IPS-15b (cell line): ENCODE results near the gene SYTL3.
A peak's percentile ranks its signal among the peaks of the same experiment; 100 is the strongest.
"Not testable (repeated sequence)": the region's sequence is repeated elsewhere in the genome, so short reads cannot be mapped to it uniquely, and the experiment has no call there.

ENCODE experiments used
- H3K27me3 ChIP-seq: one replicate; pipeline ENCODE4 v1.6.1; 2013; ENCODE audit warnings: low read length; ENCODE audit not compliant: control insufficient read depth, insufficient read depth
- H3K36me3 ChIP-seq: one replicate; pipeline ENCODE4 v1.6.1; 2013; ENCODE audit warnings: low read length; ENCODE audit not compliant: control insufficient read depth, insufficient read depth
- H3K4me1 ChIP-seq: one replicate; pipeline ENCODE4 v1.6.1; 2013; ENCODE audit warnings: mild to moderate bottlenecking, low read length; ENCODE audit not compliant: control insufficient read depth, insufficient read depth
- H3K4me3 ChIP-seq: one replicate; pipeline ENCODE4 v1.5.1; 2013; ENCODE audit warnings: low read depth, low read length
- H3K9ac ChIP-seq: one replicate; pipeline ENCODE4 v1.6.1; 2013; ENCODE audit warnings: low read depth, mild to moderate bottlenecking, low read length
- H3K9me3 ChIP-seq: one replicate; pipeline ENCODE4 v1.6.1; 2013; ENCODE audit warnings: mild to moderate bottlenecking, low read length; ENCODE audit not compliant: control insufficient read depth, insufficient read depth

The SYTL3 gene

DNA sequence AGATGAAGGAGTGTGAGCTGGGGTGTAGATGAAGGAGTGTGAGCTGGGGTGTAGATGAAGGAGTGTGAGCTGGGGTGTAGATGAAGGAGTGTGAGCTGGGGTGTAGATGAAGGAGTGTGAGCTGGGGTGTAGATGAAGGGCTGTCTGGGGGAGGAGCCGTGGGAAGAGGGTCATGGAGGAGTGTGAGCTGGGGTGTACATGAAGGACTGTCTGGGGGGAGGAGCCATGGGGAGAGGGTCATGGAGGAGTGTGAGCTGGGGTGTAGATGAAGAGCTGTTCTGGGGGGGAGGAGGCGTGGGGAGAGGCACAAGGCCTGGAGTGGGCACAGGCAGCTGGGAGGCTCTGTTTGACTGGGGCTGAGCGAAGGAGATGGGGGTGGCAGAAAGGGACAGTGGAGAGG lies 51.4 kb downstream of the SYTL3 start:
- H3K9me3 ChIP-seq, H3K9ac ChIP-seq, H3K4me1 ChIP-seq, H3K4me3 ChIP-seq, H3K27me3 ChIP-seq, H3K36me3 ChIP-seq: not testable (repeated sequence)

DNA sequence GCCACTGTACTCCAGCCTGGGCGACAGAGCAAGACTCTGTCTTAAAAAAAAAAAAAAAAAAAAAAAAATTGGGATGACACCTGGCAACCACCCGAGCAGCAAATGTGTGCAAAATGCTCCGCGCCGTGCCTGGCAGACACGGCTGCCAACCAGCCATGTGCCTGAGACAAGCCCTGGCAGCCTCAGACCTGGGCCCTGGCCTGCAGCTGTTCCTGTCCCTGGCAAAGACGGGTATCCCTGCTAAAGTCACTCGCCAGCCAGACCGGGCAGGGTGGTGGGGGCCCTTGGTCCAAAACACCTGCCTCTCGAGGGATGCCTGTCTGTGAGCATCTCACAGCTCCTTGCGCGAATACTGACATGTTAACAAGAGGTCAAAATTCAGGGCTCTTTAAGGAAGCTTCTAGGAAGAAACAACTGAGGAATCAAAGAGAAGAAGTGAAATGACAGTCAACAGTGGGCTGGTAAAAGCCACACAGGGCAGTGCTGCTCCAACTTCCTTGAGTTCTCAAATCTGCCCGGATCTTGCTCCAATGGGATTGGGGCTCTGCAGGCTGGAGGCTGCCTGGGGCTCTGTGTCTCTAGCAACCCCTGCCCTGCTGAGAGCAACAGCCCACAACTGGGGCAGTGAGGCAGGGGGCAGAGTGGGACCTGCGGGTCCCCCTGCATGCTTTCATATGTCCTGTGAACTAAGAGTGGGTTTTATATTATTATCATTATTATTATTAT lies 53.4 kb downstream of the SYTL3 start:
- no peaks in the 10 kb centered on the region for H3K4me1 ChIP-seq
- no peak overlapping the region for H3K4me3 ChIP-seq
- peak overlapping the region; percentile 24 for H3K9ac ChIP-seq

GRCh38 chr6:158703837-158704822 lies 54.3 kb downstream of the SYTL3 start:
- no peak overlapping the region for H3K9ac ChIP-seq
- no peaks in the 10 kb centered on the region for H3K9me3 ChIP-seq
- peaks cover 2% of the 10 kb centered on the region for H3K27me3 ChIP-seq
- H3K36me3 ChIP-seq = no peaks in the 10 kb centered on the region
- no peaks in the 10 kb centered on the region for H3K4me1 ChIP-seq
- H3K4me3 ChIP-seq = peak overlapping the region; percentile 45

More for the DNA sequence above, 53.4 kb downstream of the SYTL3 start:
- Histone ChIP-seq H3K9me3 (no peaks in the 10 kb centered on the region), H3K36me3 (no peaks in the 10 kb centered on the region), H3K27me3 (peaks cover 2% of the 10 kb centered on the region)

DNA sequence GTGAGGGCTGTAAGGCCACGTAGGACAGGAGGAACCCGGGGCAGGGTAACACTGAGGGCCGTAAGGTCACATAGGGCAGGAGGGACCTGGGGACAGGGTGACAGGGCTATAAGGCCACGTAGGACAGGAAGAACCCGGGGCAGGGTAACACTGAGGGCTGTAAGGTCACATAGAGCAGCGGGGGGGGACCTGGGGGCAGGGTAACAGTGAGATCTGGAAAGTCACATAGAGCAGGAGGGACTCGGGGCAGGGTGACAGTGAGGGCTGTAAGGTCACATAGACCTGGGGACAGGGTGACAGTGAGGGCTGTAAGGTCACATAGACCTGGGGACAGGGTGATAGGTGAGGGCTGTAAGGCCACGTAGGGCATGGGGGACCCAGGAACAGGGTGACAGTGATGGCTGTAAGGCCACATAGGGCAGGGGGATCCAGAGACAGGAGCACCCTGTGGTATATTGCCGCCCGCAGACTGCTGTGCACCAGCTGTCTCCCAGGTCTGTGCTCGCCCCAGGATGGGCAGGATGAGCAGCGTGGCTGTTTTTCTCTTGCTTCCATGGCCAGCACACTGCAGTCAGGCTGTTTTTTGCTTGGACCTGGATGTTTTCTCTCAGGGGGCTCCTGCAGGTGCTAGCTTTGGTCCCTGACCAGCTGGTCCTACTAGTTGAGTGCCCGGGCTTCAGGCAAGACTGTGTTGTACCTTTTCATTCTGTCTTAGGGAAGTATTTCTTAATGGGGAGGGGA lies 55.7 kb downstream of the SYTL3 start:
- Histone ChIP-seq H3K4me1 (no peaks in the 10 kb centered on the region), H3K36me3 (no peaks in the 10 kb centered on the region), H3K27me3 (peaks cover 2% of the 10 kb centered on the region), H3K9ac (no peak overlapping the region), H3K4me3 (no peak overlapping the region), H3K9me3 (no peaks in the 10 kb centered on the region)

DNA sequence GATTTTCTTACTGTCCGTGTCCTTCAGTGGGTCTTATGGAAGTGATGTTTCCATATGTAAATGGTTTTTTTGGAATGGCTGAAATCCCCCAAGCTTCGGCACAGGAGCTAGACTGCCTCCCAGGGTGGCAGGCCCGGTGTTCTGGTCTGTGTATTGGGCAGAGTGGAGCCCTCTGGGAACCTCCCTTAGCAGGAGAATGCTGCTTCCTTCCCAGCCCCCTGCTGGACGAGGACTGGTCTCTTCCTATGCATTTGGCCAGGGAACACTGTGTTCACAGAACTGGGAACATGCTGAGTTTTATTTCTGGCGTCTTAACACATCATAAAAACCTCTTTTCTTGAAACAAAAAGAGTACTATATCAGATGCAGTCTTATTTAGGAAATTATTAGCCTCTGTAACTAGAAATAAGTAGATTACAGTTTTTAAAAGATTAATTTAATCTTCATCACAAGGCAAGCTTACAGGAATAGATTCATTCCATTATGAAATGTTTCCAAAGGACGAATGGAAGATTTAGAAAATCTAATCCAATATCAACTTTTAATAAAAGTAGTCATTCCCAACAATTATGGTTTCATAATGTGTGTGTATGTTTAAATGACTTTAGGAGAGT lies 56.6 kb downstream of the SYTL3 start:
- Histone ChIP-seq H3K4me3 (no peak overlapping the region), H3K27me3 (peaks cover 2% of the 10 kb centered on the region), H3K9ac (no peak overlapping the region), H3K4me1 (no peaks in the 10 kb centered on the region), H3K9me3 (no peaks in the 10 kb centered on the region), H3K36me3 (no peaks in the 10 kb centered on the region)

- Histone ChIP-seq H3K9ac (no peak overlapping the region), H3K9me3 (no peaks in the 10 kb centered on the region), H3K36me3 (no peaks in the 10 kb centered on the region), H3K4me3 (no peak overlapping the region), H3K27me3 (peaks cover 2% of the 10 kb centered on the region), H3K4me1 (no peaks in the 10 kb centered on the region)
Observed at GRCh38 chr6:158707120-158707820, 57.4 kb downstream of the SYTL3 start.

DNA sequence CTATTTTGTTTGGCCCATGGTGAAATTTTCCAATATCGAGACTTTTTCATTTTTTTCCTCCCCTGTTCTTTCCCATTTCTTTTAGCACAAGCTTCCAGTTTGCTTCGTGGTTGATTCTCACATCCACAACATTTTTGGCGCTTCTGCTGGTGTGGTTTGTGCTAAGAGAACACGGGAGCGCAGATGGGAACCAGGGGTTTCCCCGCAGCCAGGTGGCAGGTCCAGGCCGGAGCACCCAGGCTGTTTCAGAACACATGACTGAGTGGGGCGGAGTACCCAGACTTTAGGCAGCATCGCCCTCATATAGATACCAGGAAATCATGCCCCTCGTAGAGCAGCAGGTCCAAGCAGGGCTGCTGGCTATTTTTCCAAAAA lies 58.0 kb downstream of the SYTL3 start:
- H3K27me3 ChIP-seq = peaks cover 2% of the 10 kb centered on the region
- no peak overlapping the region for H3K4me3 ChIP-seq
- no peaks in the 10 kb centered on the region for H3K4me1 ChIP-seq
- no peak overlapping the region for H3K9ac ChIP-seq
- no peaks in the 10 kb centered on the region for H3K9me3 ChIP-seq
- H3K36me3 ChIP-seq = no peaks in the 10 kb centered on the region

DNA sequence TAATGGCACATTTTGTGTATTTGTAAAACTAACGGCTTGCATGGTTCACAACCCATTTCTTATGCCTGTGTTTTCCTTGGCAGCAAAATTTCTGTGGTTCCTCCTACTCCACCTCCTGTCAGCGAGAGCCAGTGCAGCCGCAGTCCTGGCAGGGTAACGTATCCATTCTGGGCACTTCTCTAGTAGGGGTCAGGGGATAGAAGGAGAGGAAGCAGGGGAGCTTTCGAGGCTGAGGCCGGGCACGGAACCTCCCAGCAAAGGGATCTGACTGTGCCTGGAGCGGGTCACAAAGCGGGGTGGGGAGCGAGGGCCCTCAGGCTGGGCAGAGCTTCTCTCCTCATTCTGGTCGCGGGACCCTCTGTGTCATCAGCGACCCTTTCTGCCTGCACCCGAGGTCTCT lies 58.4 kb downstream of the SYTL3 start:
- no peak overlapping the region for H3K4me3 ChIP-seq
- no peaks in the 10 kb centered on the region for H3K4me1 ChIP-seq
- H3K9me3 ChIP-seq = no peaks in the 10 kb centered on the region
- no peak overlapping the region for H3K9ac ChIP-seq
- peaks cover 2% of the 10 kb centered on the region for H3K27me3 ChIP-seq
- H3K36me3 ChIP-seq = no peaks in the 10 kb centered on the region

DNA sequence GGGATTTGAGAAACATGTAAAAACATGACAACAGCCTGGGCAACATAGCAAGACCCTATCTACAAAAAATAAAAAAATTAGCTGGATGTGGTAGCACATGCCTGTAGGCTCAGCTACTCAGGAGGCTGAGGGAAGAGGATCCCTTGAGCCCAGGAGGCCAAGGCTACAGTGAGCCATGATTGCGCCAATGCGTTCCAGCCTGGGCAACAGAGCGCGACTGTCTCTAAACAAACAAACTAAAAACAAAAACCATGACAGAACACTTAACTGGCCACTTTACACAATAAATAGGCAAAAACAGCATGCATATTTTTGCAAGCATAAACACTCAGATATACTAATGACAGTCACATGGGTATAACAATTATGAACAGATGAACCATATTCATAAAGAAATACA lies 60.0 kb downstream of the SYTL3 start:
- no peak overlapping the region for H3K4me3 ChIP-seq
- H3K27me3 ChIP-seq = peaks cover 2% of the 10 kb centered on the region
- no peaks in the 10 kb centered on the region for H3K4me1 ChIP-seq
- no peaks in the 10 kb centered on the region for H3K36me3 ChIP-seq
- H3K9me3 ChIP-seq = no peaks in the 10 kb centered on the region
- H3K9ac ChIP-seq = no peak overlapping the region

GRCh38 chr6:158711264-158711663 lies 61.4 kb downstream of the SYTL3 start:
- Histone ChIP-seq H3K4me3 (no peak overlapping the region), H3K27me3 (no peaks in the 10 kb centered on the region), H3K36me3 (no peaks in the 10 kb centered on the region), H3K9ac (no peak overlapping the region), H3K9me3 (no peaks in the 10 kb centered on the region), H3K4me1 (no peaks in the 10 kb centered on the region)

DNA sequence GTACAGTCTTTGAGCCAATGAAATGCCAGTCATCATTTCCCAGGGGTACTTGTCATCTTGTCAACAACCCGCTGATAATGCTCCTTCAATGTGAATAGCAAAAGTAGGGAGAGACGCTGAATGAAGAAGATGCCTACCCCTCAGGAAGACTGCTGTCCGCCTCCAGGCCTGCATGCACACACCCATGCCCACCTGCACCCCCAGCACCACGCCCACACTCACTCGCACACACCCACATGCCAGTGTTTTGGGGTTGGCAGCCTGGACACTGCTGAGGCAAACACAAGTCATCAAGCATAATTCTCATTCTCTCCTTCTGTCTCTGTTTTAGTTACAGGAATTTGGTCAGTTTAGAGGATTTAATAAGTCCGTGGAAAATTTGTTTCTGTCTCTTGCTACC lies 63.6 kb downstream of the SYTL3 start:
- H3K9me3 ChIP-seq = no peaks in the 10 kb centered on the region
- no peaks in the 10 kb centered on the region for H3K27me3 ChIP-seq
- peaks cover 2% of the 10 kb centered on the region for H3K4me1 ChIP-seq
- no peaks in the 10 kb centered on the region for H3K36me3 ChIP-seq
- H3K9ac ChIP-seq = no peak overlapping the region
- H3K4me3 ChIP-seq = no peak overlapping the region
